HepG2 (cell line): Measurements from ENCODE around the gene GHRHR. TPM values are rescaled to one million over a fixed set of nuclear protein-coding genes. Genes with fewer than 3 reads are reported as not detected.

ENCODE experiments used
- ATAC-seq: fragments of 200-7000 bp; cut with Tn5 transposase; 3 replicates; pipeline ENCODE4 v1.9.1; 2020; ENCODE audit warnings: mild to moderate bottlenecking, moderate library complexity
- BruUV-seq: library from RNA; stranded (reverse); fragments of 400-500 nt; replicated peaks from 2 replicates; lab custom pipeline; 2021; lab: Mats Ljungman, UMichigan
- CTCF ChIA-PET: fragments of 300-600 bp; formaldehyde crosslinking; extraction: SDS; loops from one replicate; lab custom pipeline; 2021; ENCODE audit warnings: low total read pairs, inconsistent platforms, low intra/inter-chr PET ratio; lab: Yijun Ruan, JAX
- POLR2A ChIA-PET: fragments of 350-600 bp; sonication (Branson Sonifier 250); formaldehyde crosslinking; loops from one replicate; lab custom pipeline; 2020; ENCODE audit warnings: antibody characterized with exemption, inconsistent platforms; lab: Yijun Ruan, JAX
- DNase-seq: peaks from one replicate; pipeline ENCODE4 v3.0.0-alpha.2; 2015; ENCODE audit warnings: low spot score
- FAIRE-seq: peaks from 3 replicates; lab custom pipeline; 2011; peaks lifted over from hg19 to GRCh38; lab: Jason Lieb, UNC
- H2AFZ ChIP-seq: one replicate; pipeline ENCODE4 v1.6.1; 2011; ENCODE audit warnings: low read length, inconsistent platforms
- H3K27ac ChIP-seq: fragments of 300-600 bp; 3 replicates; pipeline ENCODE4 v1.8.0; 2011; ENCODE audit warnings: mixed run types, mild to moderate bottlenecking, mixed read lengths, low read length, inconsistent platforms; ENCODE audit not compliant: insufficient read depth; ENCODE audit errors: extremely low read length
- H3K27me3 ChIP-seq, 2 experiments: fragments of 200-600 bp in 1 of 2; 2 replicates in 1 of 2; 3 replicates in 1 of 2; pipeline versions ENCODE4 v1.6.0 to v1.8.0; 2011; ENCODE audit warnings: low read length in 2 of 2, mild to moderate bottlenecking in 2 of 2, moderate library complexity in 2 of 2, inconsistent platforms in 1 of 2; ENCODE audit not compliant: insufficient read depth in 2 of 2, control insufficient read depth in 1 of 2
- H3K36me3 ChIP-seq, 2 experiments: fragments of 200-600 bp in 1 of 2; replicated peaks in 1 of 2; 2 replicates in 1 of 2; 3 replicates in 1 of 2; pipeline versions ENCODE4 v1.5.1 to v1.8.0; 2011; ENCODE audit warnings: low read length in 2 of 2, inconsistent platforms in 1 of 2; ENCODE audit not compliant: insufficient read depth in 2 of 2, control insufficient read depth in 1 of 2
- H3K4me1 ChIP-seq: 2 replicates; pipeline ENCODE4 v1.5.1; 2012; ENCODE audit warnings: low read length, inconsistent platforms; ENCODE audit not compliant: insufficient read depth
- H3K4me2 ChIP-seq: 2 replicates; pipeline ENCODE4 v1.6.0; 2011; ENCODE audit warnings: low read depth, low read length, inconsistent platforms
- H3K4me3 ChIP-seq, 3 experiments: fragments of 200-600 bp in 1 of 3; sonication (generic), shearing (Covaris generic) in 1 of 3; replicated peaks in 1 of 3; 2 replicates each; pipeline ENCODE4 v1.5.1; 2011 to 2016; ENCODE audit warnings: low read length in 3 of 3, inconsistent platforms in 2 of 3, low read depth in 2 of 3, mild to moderate bottlenecking in 2 of 3, control low read depth in 1 of 3, mixed read lengths in 1 of 3; ENCODE audit not compliant: insufficient read depth in 1 of 3
- H3K79me2 ChIP-seq: one replicate; pipeline ENCODE4 v1.6.1; 2011; ENCODE audit warnings: low read length, inconsistent platforms; ENCODE audit not compliant: insufficient read depth
- H3K9ac ChIP-seq: 2 replicates; pipeline ENCODE4 v1.6.0; 2011; ENCODE audit warnings: mild to moderate bottlenecking, low read depth, low read length, inconsistent platforms; ENCODE audit not compliant: insufficient read depth
- H3K9me3 ChIP-seq: 2 replicates; pipeline ENCODE4 v1.5.1; 2012; ENCODE audit warnings: mild to moderate bottlenecking, low read length
- H4K20me1 ChIP-seq: 2 replicates; pipeline ENCODE4 v1.6.0; 2011; ENCODE audit warnings: inconsistent platforms, mild to moderate bottlenecking, low read length, moderate library complexity; ENCODE audit not compliant: insufficient read depth
- CAMTA2 ChIP-seq: sonication (generic); formaldehyde crosslinking; IDR thresholded peaks from 2 replicates; pipeline ENCODE4 v1.4.0; 2020; ENCODE audit warnings: mild to moderate bottlenecking, missing genetic modification reagents, borderline replicate concordance
- CEBPB ChIP-seq: IDR thresholded peaks from 2 replicates; pipeline ENCODE4 v1.6.1; 2011; ENCODE audit warnings: low read depth, low read length, improper control_type of control experiment, borderline replicate concordance
- KAT8 ChIP-seq: IDR thresholded peaks from 2 replicates; pipeline ENCODE4 v1.6.1; 2016; ENCODE audit warnings: missing genetic modification reagents, missing compliant biosample characterization
- PRMT3 ChIP-seq: sonication (generic); formaldehyde crosslinking; IDR thresholded peaks from 2 replicates; pipeline ENCODE4 v1.8.1; 2022; ENCODE audit warnings: low read depth, mild to moderate bottlenecking, moderate library complexity, missing genetic modification reagents, borderline replicate concordance
- PRPF4 ChIP-seq: fragments of 200-400 bp; formaldehyde crosslinking; IDR thresholded peaks from 2 replicates; pipeline ENCODE4 v1.6.1; 2016; ENCODE audit warnings: low read length, low read depth; ENCODE audit not compliant: poor library complexity, severe bottlenecking
- SOX5 ChIP-seq: IDR thresholded peaks from 2 replicates; pipeline ENCODE4 v1.6.1; 2016; ENCODE audit warnings: borderline replicate concordance
- ZFP1 ChIP-seq: IDR thresholded peaks from 2 replicates; pipeline ENCODE4 v1.6.1; 2016
- ZNF552 ChIP-seq: sonication (generic); formaldehyde crosslinking; IDR thresholded peaks from 2 replicates; pipeline ENCODE4 v1.9.0; 2022; ENCODE audit warnings: missing genetic modification reagents, mild to moderate bottlenecking, borderline replicate concordance
- ZNF629 ChIP-seq: sonication (generic); formaldehyde crosslinking; conservative IDR thresholded peaks from 2 replicates; pipeline ENCODE4 v1.5.0; 2020; ENCODE audit warnings: missing genetic modification reagents
- WGBS: methylation state at CpG from one replicate; pipeline ENCODE4 v1.1.6; 2017; ENCODE audit warnings: low lambda C conversion rate; 5-methylcytosine and 5-hydroxymethylcytosine counted together
- in situ Hi-C: cut with HindIII; loops from 2 replicates; pipeline ENCODE4 v1.10.0; 2017; ENCODE audit warnings: low pct_unique_long_range_greater_than_20kb; ENCODE audit not compliant: extremely low pct_ligation_motif_present
- intact Hi-C: fragments of 100-400 bp; cut with micrococcal nuclease; formaldehyde crosslinking; loops from one replicate; pipeline ENCODE4 v1.10.0; 2022; ENCODE audit not compliant: unreplicated experiment
- polyA plus RNA-seq, 8 experiments: library from polyadenylated mRNA; depleted of rRNA in 3 of 8; stranded (reverse) in 7 of 8; unstranded in 1 of 8; fragments of >200 nt; fragmentation: Illumina TruSeq in 4 of 8; extraction: Trizol in 4 of 8; gene quantifications; 2 replicates each; pipeline versions ENCODE4 v1.2.1 to v1.2.3, GENCODE V29; 2011 to 2016; ENCODE audit warnings: low read depth in 4 of 8, missing spikeins in 1 of 8, mixed read lengths in 1 of 8; ENCODE audit not compliant: insufficient read depth in 1 of 8
- total RNA-seq, 5 experiments: library from RNA; depleted of rRNA; stranded (reverse); fragments of >200 nt; fragmentation: Illumina TruSeq; extraction: Trizol; gene quantifications; 2 replicates each; pipeline ENCODE4 v1.2.3, GENCODE V29; 2016; ENCODE audit warnings: low read depth in 1 of 5
- TF ChIP-seq, protein P1 (sequence below): sonication (generic); formaldehyde crosslinking; IDR thresholded peaks from 2 replicates; pipeline ENCODE4 v1.5.1; 2020; ENCODE audit warnings: mild to moderate bottlenecking, moderate library complexity, missing genetic modification reagents
- TF ChIP-seq, protein P2 (sequence below): IDR thresholded peaks from 2 replicates; pipeline ENCODE4 v1.6.1; 2016; ENCODE audit warnings: missing compliant biosample characterization, missing genetic modification reagents, borderline replicate concordance
- TF ChIP-seq, protein P3 (sequence below): conservative IDR thresholded peaks from 2 replicates; pipeline ENCODE4 v1.6.1; 2018; ENCODE audit warnings: missing genetic modification reagents
- TF ChIP-seq, protein P4 (sequence below): sonication (generic); formaldehyde crosslinking; IDR thresholded peaks from 2 replicates; pipeline ENCODE4 v1.8.0; 2022; ENCODE audit warnings: missing genetic modification reagents, mild to moderate bottlenecking, borderline replicate concordance

Gene GHRHR
- total and polyA plus RNA-seq, 2 of the 13 experiments (the other 11 are each of a cell fraction or from before 2014, with no cell fraction given) = not detected

DNA sequence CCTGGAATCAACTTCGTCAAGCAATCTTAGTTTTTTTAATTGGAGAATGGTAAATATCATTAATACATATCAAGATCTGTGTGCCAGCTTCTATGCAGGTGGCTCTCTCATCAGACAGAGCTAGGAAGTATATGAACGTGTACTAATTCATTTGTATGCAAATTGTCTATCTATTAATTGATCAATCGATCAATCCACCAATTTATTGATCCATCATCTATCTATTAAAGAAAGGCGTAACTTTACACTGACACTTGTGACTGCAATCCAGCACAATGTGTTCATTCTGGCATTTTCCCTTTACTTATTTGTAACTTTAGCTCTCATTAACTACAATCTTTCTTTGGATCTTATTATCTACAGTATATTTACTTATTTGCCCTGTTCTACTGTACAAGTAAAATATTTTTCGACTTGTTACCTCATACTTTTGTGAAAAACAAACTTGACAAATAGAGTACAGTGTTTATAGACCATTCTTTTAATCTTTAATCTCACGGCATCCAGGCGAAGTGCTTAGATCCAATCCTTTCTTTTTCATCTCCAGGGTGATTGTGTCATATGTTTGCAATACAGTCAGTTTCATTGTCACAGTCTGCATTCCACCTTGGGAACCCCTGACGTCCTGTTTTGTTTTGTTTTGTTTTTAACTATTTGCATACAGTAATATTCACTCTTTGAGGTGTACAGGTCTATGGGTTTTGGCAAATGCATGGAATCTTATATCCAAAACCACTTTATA, 22.0 kb upstream of the GHRHR start:
- POLR2A ChIA-PET = no interaction called here
- no peaks in the 10 kb centered on the region for H4K20me1 ChIP-seq
- no peak overlapping the region for H3K27ac ChIP-seq
- intact Hi-C loops = no loop called here
- H3K4me3 ChIP-seq = no peak overlapping the region
- WGBS = 9% methylated on average over 8 of the region's 8 CpGs
- TF ChIP-seq SOX5 (CRISPR knock-in tag) = peak; percentile 23; the same call in 1 of the 2 replicates
- TF ChIP-seq, protein P1, sequence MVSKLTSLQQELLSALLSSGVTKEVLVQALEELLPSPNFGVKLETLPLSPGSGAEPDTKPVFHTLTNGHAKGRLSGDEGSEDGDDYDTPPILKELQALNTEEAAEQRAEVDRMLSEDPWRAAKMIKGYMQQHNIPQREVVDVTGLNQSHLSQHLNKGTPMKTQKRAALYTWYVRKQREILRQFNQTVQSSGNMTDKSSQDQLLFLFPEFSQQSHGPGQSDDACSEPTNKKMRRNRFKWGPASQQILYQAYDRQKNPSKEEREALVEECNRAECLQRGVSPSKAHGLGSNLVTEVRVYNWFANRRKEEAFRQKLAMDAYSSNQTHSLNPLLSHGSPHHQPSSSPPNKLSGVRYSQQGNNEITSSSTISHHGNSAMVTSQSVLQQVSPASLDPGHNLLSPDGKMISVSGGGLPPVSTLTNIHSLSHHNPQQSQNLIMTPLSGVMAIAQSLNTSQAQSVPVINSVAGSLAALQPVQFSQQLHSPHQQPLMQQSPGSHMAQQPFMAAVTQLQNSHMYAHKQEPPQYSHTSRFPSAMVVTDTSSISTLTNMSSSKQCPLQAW (CRISPR knock-in tag) = no peak
- 0 out of 2 replicates have a peak, but pooled peaks have one; percentile 10 for TF ChIP-seq CEBPB
- TF ChIP-seq, protein P2, sequence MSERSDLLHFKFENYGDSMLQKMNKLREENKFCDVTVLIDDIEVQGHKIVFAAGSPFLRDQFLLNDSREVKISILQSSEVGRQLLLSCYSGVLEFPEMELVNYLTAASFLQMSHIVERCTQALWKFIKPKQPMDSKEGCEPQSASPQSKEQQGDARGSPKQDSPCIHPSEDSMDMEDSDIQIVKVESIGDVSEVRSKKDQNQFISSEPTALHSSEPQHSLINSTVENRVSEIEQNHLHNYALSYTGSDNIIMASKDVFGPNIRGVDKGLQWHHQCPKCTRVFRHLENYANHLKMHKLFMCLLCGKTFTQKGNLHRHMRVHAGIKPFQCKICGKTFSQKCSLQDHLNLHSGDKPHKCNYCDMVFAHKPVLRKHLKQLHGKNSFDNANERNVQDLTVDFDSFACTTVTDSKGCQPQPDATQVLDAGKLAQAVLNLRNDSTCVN (CRISPR knock-in tag) = no peak
- TF ChIP-seq, protein P3, sequence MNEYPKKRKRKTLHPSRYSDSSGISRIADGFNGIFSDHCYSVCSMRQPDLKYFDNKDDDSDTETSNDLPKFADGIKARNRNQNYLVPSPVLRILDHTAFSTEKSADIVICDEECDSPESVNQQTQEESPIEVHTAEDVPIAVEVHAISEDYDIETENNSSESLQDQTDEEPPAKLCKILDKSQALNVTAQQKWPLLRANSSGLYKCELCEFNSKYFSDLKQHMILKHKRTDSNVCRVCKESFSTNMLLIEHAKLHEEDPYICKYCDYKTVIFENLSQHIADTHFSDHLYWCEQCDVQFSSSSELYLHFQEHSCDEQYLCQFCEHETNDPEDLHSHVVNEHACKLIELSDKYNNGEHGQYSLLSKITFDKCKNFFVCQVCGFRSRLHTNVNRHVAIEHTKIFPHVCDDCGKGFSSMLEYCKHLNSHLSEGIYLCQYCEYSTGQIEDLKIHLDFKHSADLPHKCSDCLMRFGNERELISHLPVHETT (CRISPR knock-in tag) = no peak
- TF ChIP-seq ZNF629 = no peak
- no peak for TF ChIP-seq CAMTA2 (CRISPR knock-in tag)
- TF ChIP-seq PRPF4 = no peak
- no peak for TF ChIP-seq ZNF552 (CRISPR knock-in tag)
- no peak for TF ChIP-seq KAT8 (CRISPR knock-in tag)
- TF ChIP-seq PRMT3 (CRISPR knock-in tag) = no peak
- TF ChIP-seq, protein P4, sequence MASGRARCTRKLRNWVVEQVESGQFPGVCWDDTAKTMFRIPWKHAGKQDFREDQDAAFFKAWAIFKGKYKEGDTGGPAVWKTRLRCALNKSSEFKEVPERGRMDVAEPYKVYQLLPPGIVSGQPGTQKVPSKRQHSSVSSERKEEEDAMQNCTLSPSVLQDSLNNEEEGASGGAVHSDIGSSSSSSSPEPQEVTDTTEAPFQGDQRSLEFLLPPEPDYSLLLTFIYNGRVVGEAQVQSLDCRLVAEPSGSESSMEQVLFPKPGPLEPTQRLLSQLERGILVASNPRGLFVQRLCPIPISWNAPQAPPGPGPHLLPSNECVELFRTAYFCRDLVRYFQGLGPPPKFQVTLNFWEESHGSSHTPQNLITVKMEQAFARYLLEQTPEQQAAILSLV (CRISPR knock-in tag) = no peak
- no peak for TF ChIP-seq ZFP1
- TF ChIP-seq, all 625 proteins: peak for 2
- Histone ChIP-seq H3K27me3 (no peaks in the 10 kb centered on the region), H3K4me1 (no peaks in the 10 kb centered on the region), H2AFZ (no peak overlapping the region), H3K79me2 (no peaks in the 10 kb centered on the region), H3K4me2 (no peak overlapping the region), H3K9ac (no peak overlapping the region), H3K9me3 (no peaks in the 10 kb centered on the region), H3K36me3 (no peaks in the 10 kb centered on the region)
- CTCF ChIA-PET = no interaction called here
- in situ Hi-C loops = no loop called here
- FAIRE-seq (no peak), ATAC-seq (no peak), DNase-seq (peak; percentile 20)
- BruUV-seq = no TSS peak
